PC-3 (cell line): ENCODE data around the gene VWCE. TPM values are rescaled to one million over a fixed set of nuclear protein-coding genes. Genes with fewer than 3 reads are reported as not detected.
"Not testable (repeated sequence)": the region's sequence is repeated elsewhere in the genome, so short reads cannot be mapped to it uniquely, and the experiment has no call there.

Source experiments
- ATAC-seq: fragments of 200-7000 bp; cut with Tn5 transposase; 2 replicates; pipeline ENCODE4 v1.9.1; 2020; ENCODE audit warnings: mild to moderate bottlenecking, moderate library complexity
- BruUV-seq: library from RNA; stranded (reverse); fragments of 400-500 nt; replicated peaks from 2 replicates; lab custom pipeline; 2021; lab: Mats Ljungman, UMichigan
- CTCF ChIA-PET: fragments of 300-600 bp; sonication (Branson Sonifier 250); formaldehyde crosslinking; loops from one replicate; lab custom pipeline; 2022; ENCODE audit warnings: antibody characterized with exemption; lab: Charles Lee
- POLR2A ChIA-PET: fragments of 300-600 bp; sonication (Branson Sonifier 250); formaldehyde crosslinking; loops from one replicate; lab custom pipeline; 2022; ENCODE audit warnings: antibody characterized with exemption; ENCODE audit not compliant: unreplicated experiment; lab: Charles Lee
- DNase-seq: peaks from one replicate; pipeline ENCODE4 v3.0.0-alpha.2; 2015
- H2AFZ ChIP-seq: fragments of 300-600 bp; sonication (generic); 2 replicates; pipeline ENCODE4 v1.6.0; 2016; ENCODE audit warnings: antibody characterized with exemption, low read length
- H3F3A ChIP-seq: fragments of 300-600 bp; sonication (generic); one replicate; pipeline ENCODE4 v1.6.0; 2017; ENCODE audit warnings: antibody characterized with exemption, low read length, control low read depth, mild to moderate bottlenecking; ENCODE audit not compliant: unreplicated experiment
- H3K27ac ChIP-seq: fragments of 300-600 bp; sonication (generic); 2 replicates; pipeline ENCODE4 v1.5.1; 2016; ENCODE audit warnings: mild to moderate bottlenecking, low read length
- H3K27me3 ChIP-seq: fragments of 300-600 bp; sonication (generic); 2 replicates; pipeline ENCODE4 v1.6.1; 2016; ENCODE audit warnings: low read length, mixed read lengths
- H3K36me3 ChIP-seq: fragments of 300-600 bp; sonication (generic); 2 replicates; pipeline ENCODE4 v1.6.1; 2016; ENCODE audit warnings: low read depth, mixed run types, low read length, mixed read lengths
- H3K4me1 ChIP-seq: fragments of 300-600 bp; sonication (generic); 2 replicates; pipeline ENCODE4 v1.5.1; 2016; ENCODE audit warnings: low read length; ENCODE audit not compliant: insufficient read depth
- H3K4me2 ChIP-seq: fragments of 300-600 bp; sonication (generic); 2 replicates; pipeline ENCODE4 v1.6.0; 2016; ENCODE audit warnings: low read length
- H3K4me3 ChIP-seq: fragments of 300-600 bp; sonication (generic); 2 replicates; pipeline ENCODE4 v1.5.1; 2016; ENCODE audit warnings: mild to moderate bottlenecking, low read length, mixed read lengths
- H3K79me2 ChIP-seq: fragments of 300-600 bp; sonication (generic); 2 replicates; pipeline ENCODE4 v1.6.1; 2017; ENCODE audit warnings: low read length, mixed read lengths
- H3K9ac ChIP-seq: fragments of 300-600 bp; sonication (generic); 2 replicates; pipeline ENCODE4 v1.6.0; 2016; ENCODE audit warnings: mild to moderate bottlenecking, low read length
- H3K9me2 ChIP-seq: fragments of 300-600 bp; sonication (generic); replicated peaks from 2 replicates; pipeline ENCODE4 v1.6.1; 2016; ENCODE audit warnings: mixed run types, low read length, mixed read lengths
- H3K9me3 ChIP-seq: fragments of 300-600 bp; sonication (generic); 2 replicates; pipeline ENCODE4 v1.6.1; 2016; ENCODE audit warnings: low read length, mixed read lengths
- H4K20me1 ChIP-seq: fragments of 300-600 bp; sonication (generic); 2 replicates; pipeline ENCODE4 v1.6.1; 2016; ENCODE audit warnings: low read length, mixed read lengths
- intact Hi-C: fragments of 100-400 bp; cut with micrococcal nuclease; formaldehyde crosslinking; loops from 2 replicates; pipeline ENCODE4 v1.9.0; 2023
- total RNA-seq: library from RNA; depleted of rRNA; stranded (reverse); fragments of >200 nt; gene quantifications from 2 replicates; pipeline ENCODE4 v1.2.3, GENCODE V29; 2014

The VWCE gene
- total RNA-seq, 1 experiment from 2014 or later = 0.15 TPM

DNA sequence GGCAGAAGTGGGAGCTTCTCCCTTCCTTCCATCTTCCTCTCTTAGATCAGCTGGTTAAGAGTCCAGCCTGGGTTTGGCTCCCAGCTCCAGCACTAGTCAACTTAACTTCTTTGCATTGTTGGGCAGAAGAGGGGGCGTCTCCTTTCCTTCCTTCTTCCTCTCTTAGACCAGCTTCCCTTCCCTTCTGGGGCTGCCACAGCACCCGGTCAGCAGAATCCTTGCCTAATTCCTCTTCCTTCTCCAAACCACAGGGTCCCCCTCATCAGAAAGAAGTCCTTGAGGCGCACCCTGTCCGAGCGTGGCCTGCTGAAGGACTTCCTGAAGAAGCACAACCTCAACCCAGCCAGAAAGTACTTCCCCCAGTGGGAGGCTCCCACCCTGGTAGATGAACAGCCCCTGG lies 72.4 kb downstream of the VWCE start:
- H3K36me3 ChIP-seq, POLR2A ChIA-PET, ATAC-seq: not testable (repeated sequence)

DNA sequence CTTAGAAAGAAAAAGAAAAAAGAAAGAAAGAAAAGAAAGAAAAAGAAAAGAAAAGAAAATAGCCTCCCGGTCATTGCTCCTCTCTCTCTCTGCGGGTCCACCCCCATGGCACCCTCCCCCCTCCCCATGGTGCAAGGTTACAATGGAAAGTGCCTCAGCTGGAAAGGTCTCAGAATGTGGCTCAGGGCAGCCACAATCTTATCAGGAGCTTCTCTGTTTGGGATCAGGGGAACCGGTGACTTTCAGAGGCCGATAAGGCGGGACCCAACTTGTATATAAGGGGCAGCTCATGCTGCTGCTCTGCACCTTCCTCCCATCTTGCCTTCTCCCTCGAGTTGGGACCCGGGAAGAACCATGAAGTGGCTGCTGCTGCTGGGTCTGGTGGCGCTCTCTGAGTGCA lies 73.1 kb downstream of the VWCE start, which contains the start of gene PGA4:
PGA4 (plus strand) TSS at position 301 of the 400 bp plus-strand sequence; CDS start at position 355, 54 bp downstream.
- BruUV-seq, H3K4me1 ChIP-seq, H3K9me3 ChIP-seq, H3K9me2 ChIP-seq, intact Hi-C loops, H3K36me3 ChIP-seq, POLR2A ChIA-PET, H3K27ac ChIP-seq, H2AFZ ChIP-seq, H3F3A ChIP-seq, H3K27me3 ChIP-seq, DNase-seq, ATAC-seq, H3K4me2 ChIP-seq, H3K79me2 ChIP-seq, CTCF ChIA-PET, H3K9ac ChIP-seq, H3K4me3 ChIP-seq, H4K20me1 ChIP-seq: not testable (repeated sequence)

More for the DNA sequence above, 72.4 kb downstream of the VWCE start:
- CTCF ChIA-PET, H3K4me1 ChIP-seq, H3K27me3 ChIP-seq, H2AFZ ChIP-seq, intact Hi-C loops, H3K9ac ChIP-seq, DNase-seq, H3K9me2 ChIP-seq, H3K4me2 ChIP-seq, H4K20me1 ChIP-seq, H3K79me2 ChIP-seq, H3K4me3 ChIP-seq, H3F3A ChIP-seq, BruUV-seq, H3K27ac ChIP-seq, H3K9me3 ChIP-seq: not testable (repeated sequence)

DNA sequence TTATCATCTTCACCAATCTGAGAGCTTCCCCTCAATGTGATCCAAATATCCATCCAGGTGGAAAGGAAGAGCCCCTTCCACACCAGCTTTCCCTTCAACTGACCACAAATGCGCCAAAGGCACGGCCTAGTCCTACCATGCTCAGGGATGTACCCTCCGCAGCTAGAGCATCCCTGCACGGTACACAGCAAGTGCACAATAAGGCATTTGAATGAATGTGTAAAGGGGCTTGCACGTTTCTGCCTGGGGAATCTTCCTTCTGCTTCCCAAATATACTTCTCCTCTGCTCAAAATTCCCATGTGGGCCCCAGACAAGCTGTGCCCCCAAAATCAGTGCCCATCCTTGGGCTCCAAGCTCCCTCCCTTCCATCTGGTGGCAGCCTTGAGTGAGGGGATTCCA lies 76.1 kb downstream of the VWCE start:
- H3F3A ChIP-seq, intact Hi-C loops, H3K4me3 ChIP-seq, H3K4me2 ChIP-seq, H3K9me3 ChIP-seq, H3K36me3 ChIP-seq, H3K27ac ChIP-seq, DNase-seq, H3K27me3 ChIP-seq, POLR2A ChIA-PET, H4K20me1 ChIP-seq, H3K9me2 ChIP-seq, ATAC-seq, H3K79me2 ChIP-seq, H3K9ac ChIP-seq, BruUV-seq, H2AFZ ChIP-seq, CTCF ChIA-PET, H3K4me1 ChIP-seq: not testable (repeated sequence)

DNA sequence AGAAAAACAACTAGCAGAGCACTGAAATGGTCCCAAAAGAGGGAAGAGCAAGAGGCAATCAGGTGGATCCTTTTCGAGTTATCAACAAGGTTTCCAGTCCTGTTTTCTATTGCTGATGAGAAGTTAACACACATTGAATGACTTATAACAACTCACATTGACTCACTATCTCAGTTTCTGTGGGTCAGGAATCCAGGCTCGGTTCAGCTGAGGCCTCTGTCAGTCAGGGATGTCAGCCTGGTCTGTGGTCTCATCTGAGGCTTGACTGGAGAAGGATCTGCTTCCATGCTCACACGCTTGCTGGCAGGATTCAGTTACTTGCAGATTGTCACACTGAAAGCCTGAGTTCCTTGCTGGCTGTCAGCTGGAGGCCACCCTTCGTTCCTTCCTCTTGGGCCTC lies 76.8 kb downstream of the VWCE start:
- intact Hi-C loops, H3K9me2 ChIP-seq, H2AFZ ChIP-seq, H3K9ac ChIP-seq, H4K20me1 ChIP-seq, H3K9me3 ChIP-seq, H3K27me3 ChIP-seq, POLR2A ChIA-PET, DNase-seq, H3K27ac ChIP-seq, BruUV-seq, H3F3A ChIP-seq, H3K4me2 ChIP-seq, ATAC-seq, H3K4me1 ChIP-seq, H3K79me2 ChIP-seq, H3K4me3 ChIP-seq, H3K36me3 ChIP-seq, CTCF ChIA-PET: not testable (repeated sequence)

DNA sequence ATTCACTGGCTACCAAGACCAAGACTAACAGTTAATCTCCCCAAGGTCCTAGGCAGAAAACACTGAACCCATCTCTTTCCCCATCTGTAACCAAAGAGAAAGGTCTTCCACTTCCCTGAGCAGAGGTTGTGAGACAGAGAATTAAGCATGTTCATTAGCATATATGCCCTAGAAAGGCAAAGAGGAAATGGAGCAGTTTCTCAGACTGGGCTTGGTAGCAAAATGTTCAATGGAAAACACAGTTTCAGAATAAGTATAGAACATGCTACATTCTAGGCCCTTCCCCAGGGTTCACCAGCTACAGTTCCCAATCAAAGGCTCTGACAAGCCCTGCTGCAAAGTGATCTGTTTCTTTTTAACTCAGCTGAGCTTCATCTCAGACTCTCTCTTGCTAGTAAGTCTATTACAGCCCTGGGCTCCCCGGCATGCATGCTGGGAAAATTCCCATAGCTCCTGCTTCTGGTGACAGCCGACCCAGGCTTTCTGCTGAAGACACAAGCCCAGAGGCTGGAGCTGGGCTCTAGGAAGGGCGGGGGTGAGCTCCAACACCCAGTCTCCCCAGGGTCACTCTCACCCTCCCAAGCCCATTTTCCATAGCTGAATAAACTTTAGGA lies 81.3 kb downstream of the VWCE start:
- H3K27ac ChIP-seq, BruUV-seq, CTCF ChIA-PET, H3F3A ChIP-seq, H3K9me3 ChIP-seq, H2AFZ ChIP-seq, DNase-seq, H3K79me2 ChIP-seq, H3K36me3 ChIP-seq, H3K9me2 ChIP-seq, H3K4me3 ChIP-seq, ATAC-seq, H4K20me1 ChIP-seq, intact Hi-C loops, H3K9ac ChIP-seq, H3K27me3 ChIP-seq, H3K4me1 ChIP-seq, POLR2A ChIA-PET, H3K4me2 ChIP-seq: not testable (repeated sequence)

DNA sequence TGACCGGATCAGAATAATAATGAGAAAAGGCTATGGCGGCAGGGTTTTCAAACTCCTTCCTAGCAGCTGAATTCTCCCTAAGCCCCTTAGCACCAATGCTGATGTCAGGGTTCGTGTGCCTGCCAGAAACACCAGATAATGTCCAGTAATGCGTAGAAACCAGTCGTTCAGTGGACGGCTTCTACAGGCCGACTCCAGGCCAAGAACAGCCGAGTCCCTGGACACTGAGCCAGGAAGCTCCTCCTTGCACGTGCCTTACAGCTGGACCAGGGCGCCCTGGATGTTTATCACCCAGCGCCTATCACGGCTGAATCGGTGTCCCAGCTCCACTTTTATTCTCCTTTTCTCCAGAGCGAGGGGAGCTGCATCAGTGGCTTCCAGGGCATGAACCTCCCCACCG lies 82.9 kb downstream of the VWCE start:
- H3K4me1 ChIP-seq, H3K36me3 ChIP-seq, H3K4me3 ChIP-seq, H2AFZ ChIP-seq, H3K79me2 ChIP-seq, intact Hi-C loops, H3K9ac ChIP-seq, H3K27ac ChIP-seq, POLR2A ChIA-PET, H3K9me2 ChIP-seq, H4K20me1 ChIP-seq, ATAC-seq, DNase-seq, H3K9me3 ChIP-seq, H3F3A ChIP-seq, BruUV-seq, H3K27me3 ChIP-seq, H3K4me2 ChIP-seq, CTCF ChIA-PET: not testable (repeated sequence)
